ENCODE data around the gene B9D1. TPM values are rescaled to one million over a fixed set of nuclear protein-coding genes. Genes with fewer than 3 reads are reported as not detected.
A peak's percentile ranks its signal among the peaks of the same experiment; 100 is the strongest.

The B9D1 gene
- polyA plus RNA-seq, 1 experiment: 55.8 TPM

- CTCF ChIA-PET: no interaction called here
- H3K36me3 ChIP-seq (ENCODE audit: control insufficient read depth, insufficient read depth, low read length): peaks cover 2% of the 10 kb centered on the region; the same call in 1 of the 2 replicates
- no peaks in the 10 kb centered on the region for H3K27me3 ChIP-seq (ENCODE audit: control insufficient read depth, insufficient read depth, low read length)
- no peak for DNase-seq (ENCODE audit: low read depth)
- H3K4me3 ChIP-seq (ENCODE audit: low read depth, low read length): no peak overlapping the region
- TF ChIP-seq CTCF (IDR thresholded peaks at IDR 0.05; ENCODE audit: insufficient read depth, low read depth, low read length): no peak
- POLR2A ChIA-PET: no interaction called here
Measured at GRCh38 chr17:19348081-19348650, 14.4 kb downstream of the B9D1 start.

- H3K27me3 ChIP-seq (ENCODE audit: control insufficient read depth, insufficient read depth, low read length): no peaks in the 10 kb centered on the region
- no peak for TF ChIP-seq CTCF (IDR thresholded peaks at IDR 0.05; ENCODE audit: insufficient read depth, low read depth, low read length)
- ChIA-PET CTCF (interaction anchor here (0.7 to 0.9 kb wide), 2 partner anchors 15 to 100 kb away, joined by 3 read pairs; partner anchors contain the start of gene B9D1), POLR2A (no interaction called here)
- peaks cover 2% of the 10 kb centered on the region; the same call in 1 of the 2 replicates for H3K36me3 ChIP-seq (ENCODE audit: control insufficient read depth, insufficient read depth, low read length)
- H3K4me3 ChIP-seq (ENCODE audit: low read depth, low read length): no peak overlapping the region
- DNase-seq (ENCODE audit: low read depth): no peak
Measured at GRCh38 chr17:19347323-19348080, 15.0 kb downstream of the B9D1 start.

- CTCF ChIA-PET: interaction anchor here (0.7 to 0.9 kb wide), 4 partner anchors 16 to 100 kb away, joined by 3 read pairs; partner anchors contain the start of gene B9D1
- Histone ChIP-seq H3K4me3 (ENCODE audit: low read depth, low read length) (no peak overlapping the region), H3K36me3 (ENCODE audit: control insufficient read depth, insufficient read depth, low read length) (peaks cover 2% of the 10 kb centered on the region; the same call in 1 of the 2 replicates), H3K27me3 (ENCODE audit: control insufficient read depth, insufficient read depth, low read length) (no peaks in the 10 kb centered on the region)
- DNase-seq (ENCODE audit: low read depth): peak; percentile 69
- TF ChIP-seq CTCF (IDR thresholded peaks at IDR 0.05; ENCODE audit: insufficient read depth, low read depth, low read length): no peak
- POLR2A ChIA-PET: no interaction called here
Measured at GRCh38 chr17:19346351-19347255, 15.9 kb downstream of the B9D1 start.

- TF ChIP-seq CTCF (IDR thresholded peaks at IDR 0.05; ENCODE audit: insufficient read depth, low read depth, low read length): no peak
- POLR2A ChIA-PET: no interaction called here
- Histone ChIP-seq H3K4me3 (ENCODE audit: low read depth, low read length) (no peak overlapping the region), H3K27me3 (ENCODE audit: control insufficient read depth, insufficient read depth, low read length) (no peaks in the 10 kb centered on the region), H3K36me3 (ENCODE audit: control insufficient read depth, insufficient read depth, low read length) (peaks cover 2% of the 10 kb centered on the region; the same call in 1 of the 2 replicates)
- CTCF ChIA-PET: interaction anchor here (0.7 kb wide), 1 partner anchor 48 kb away, joined by 3 read pairs; no protein-coding TSS in a partner anchor
- DNase-seq (ENCODE audit: low read depth): no peak
Measured at GRCh38 chr17:19345486-19346350, 16.8 kb downstream of the B9D1 start.
